HG02610 (cell line): ENCODE results near the gene CYP26C1.
"Not testable (repeated sequence)": the region's sequence is repeated elsewhere in the genome, so short reads cannot be mapped to it uniquely, and the experiment has no call there.

Experiments used
- ATAC-seq: cut with Tn5 transposase; IDR thresholded peaks from one replicate; pipeline ENCODE4 v1.9.1; 2021; ENCODE audit warnings: mild to moderate bottlenecking, moderate library complexity; ENCODE audit not compliant: unreplicated experiment

The CYP26C1 gene

GRCh38 chr10:93075369-93076221 lies 15.0 kb downstream of the CYP26C1 start:
- ATAC-seq, result no peak

GRCh38 chr10:93076871-93077270 lies 16.3 kb downstream of the CYP26C1 start:
- no peak for ATAC-seq

GRCh38 chr10:93077860-93078337 lies 17.3 kb downstream of the CYP26C1 start:
- ATAC-seq, result no peak

- ATAC-seq, result no peak
These were observed 19.2 kb downstream of the CYP26C1 start for GRCh38 chr10:93079663-93080349.

- no peak for ATAC-seq
These were observed 19.9 kb downstream of the CYP26C1 start for GRCh38 chr10:93080350-93081046.

GRCh38 chr10:93081318-93081717 lies 20.7 kb downstream of the CYP26C1 start:
- no peak for ATAC-seq

- no peak for ATAC-seq
These were observed 21.2 kb downstream of the CYP26C1 start for GRCh38 chr10:93081834-93082233.

GRCh38 chr10:93083743-93084539 lies 23.3 kb downstream of the CYP26C1 start:
- no peak for ATAC-seq

- ATAC-seq, result no peak
These were observed 24.8 kb downstream of the CYP26C1 start for GRCh38 chr10:93085272-93085859.

- no peak for ATAC-seq
These were observed 25.7 kb downstream of the CYP26C1 start for GRCh38 chr10:93086289-93086688.

GRCh38 chr10:93087846-93088245 lies 27.2 kb downstream of the CYP26C1 start:
- ATAC-seq, result no peak

GRCh38 chr10:93088466-93088865 lies 27.9 kb downstream of the CYP26C1 start:
- ATAC-seq, result no peak

GRCh38 chr10:93090619-93091018 lies 30.0 kb downstream of the CYP26C1 start:
- no peak for ATAC-seq

- ATAC-seq, result no peak
These were observed 31.4 kb downstream of the CYP26C1 start for GRCh38 chr10:93091960-93092359.

- no peak for ATAC-seq
These were observed 34.6 kb downstream of the CYP26C1 start for GRCh38 chr10:93095225-93095624.

- no peak for ATAC-seq
These were observed 36.3 kb downstream of the CYP26C1 start for GRCh38 chr10:93096901-93097300.

GRCh38 chr10:93097386-93097785 lies 36.8 kb downstream of the CYP26C1 start:
- no peak for ATAC-seq

GRCh38 chr10:93098816-93099215 lies 38.2 kb downstream of the CYP26C1 start:
- ATAC-seq, result no peak

GRCh38 chr10:93099670-93100069 lies 39.1 kb downstream of the CYP26C1 start:
- ATAC-seq, result no peak

GRCh38 chr10:93101148-93101547 lies 40.5 kb downstream of the CYP26C1 start:
- not testable (repeated sequence) for ATAC-seq
